GM15510 (cell line): ENCODE measurements around the gene SCN7A.

Experiments used
- POLR2A ChIP-seq: IDR thresholded peaks from 3 replicates; pipeline ENCODE4 v1.6.1; 2011; ENCODE audit warnings: borderline replicate concordance; ENCODE audit not compliant: insufficient read length; ENCODE audit errors: extremely low read depth

Gene SCN7A

GRCh38 chr2:166376873-166377272 is 117.2 kb downstream of the SCN7A start:
- TF ChIP-seq POLR2A, result no peak

DNA sequence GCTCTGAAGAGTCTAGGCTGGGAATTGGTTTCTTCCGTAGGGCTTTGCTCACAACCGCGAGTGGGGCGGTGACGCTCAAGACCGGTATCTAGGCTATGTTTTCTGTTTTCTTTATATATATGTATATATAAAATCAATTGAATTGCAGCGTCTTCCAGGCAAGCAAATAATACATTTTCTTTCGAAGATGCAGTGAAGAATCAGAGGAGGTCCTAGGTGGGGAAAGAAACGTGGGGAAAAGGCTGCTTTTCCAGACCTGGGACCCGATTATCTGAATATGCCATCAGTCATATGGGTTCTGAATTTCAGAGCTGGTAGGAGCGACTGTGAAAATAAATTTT is 117.6 kb downstream of the SCN7A start:
- no peak for TF ChIP-seq POLR2A

DNA sequence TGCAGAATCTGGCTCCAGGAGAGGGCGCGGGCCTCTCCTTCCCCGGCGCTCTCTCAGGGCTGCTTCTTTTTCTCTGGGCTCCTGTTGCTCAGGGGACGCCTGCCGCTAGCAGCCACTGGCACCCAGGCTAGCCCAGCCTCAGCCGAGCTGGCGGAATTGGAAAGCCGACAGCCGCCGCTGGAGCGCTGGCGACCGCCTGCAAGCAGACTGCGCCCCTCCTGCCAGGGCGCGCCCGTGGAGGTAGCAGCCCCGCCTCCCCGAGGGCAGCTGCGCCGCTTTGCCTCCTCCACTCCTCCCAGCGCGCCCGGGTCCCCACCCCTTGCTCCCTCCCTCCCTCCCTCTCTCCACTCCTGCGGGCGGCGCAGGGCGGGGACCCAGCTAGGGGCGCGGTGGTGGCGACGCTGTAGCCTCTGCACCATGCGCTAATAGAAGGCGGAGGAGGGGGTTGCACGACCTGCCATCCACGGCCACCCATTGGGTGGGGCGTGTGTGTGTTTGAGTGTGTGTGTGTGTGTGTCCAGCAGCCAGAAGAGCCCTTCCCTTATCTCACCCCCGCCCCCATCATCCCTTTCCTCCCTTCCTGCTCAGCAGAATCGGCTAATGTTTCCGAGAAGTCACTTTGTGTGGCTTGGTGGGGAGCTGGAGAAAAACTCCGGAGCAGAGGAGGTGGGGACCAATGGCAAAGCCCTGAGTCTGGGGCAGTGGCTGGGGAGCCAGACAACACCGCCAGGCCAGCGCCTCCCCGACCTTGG is 118.1 kb downstream of the SCN7A start, which contains the start of gene SCN9A:
Gene SCN9A, minus strand, starts transcription at position 209 of the 752 bp plus-strand sequence. CDS start 64,188 bp downstream, outside the sequence.
- no peak for TF ChIP-seq POLR2A

- no peak for TF ChIP-seq POLR2A
These were observed 118.8 kb downstream of the SCN7A start for GRCh38 chr2:166375195-166375735.

DNA sequence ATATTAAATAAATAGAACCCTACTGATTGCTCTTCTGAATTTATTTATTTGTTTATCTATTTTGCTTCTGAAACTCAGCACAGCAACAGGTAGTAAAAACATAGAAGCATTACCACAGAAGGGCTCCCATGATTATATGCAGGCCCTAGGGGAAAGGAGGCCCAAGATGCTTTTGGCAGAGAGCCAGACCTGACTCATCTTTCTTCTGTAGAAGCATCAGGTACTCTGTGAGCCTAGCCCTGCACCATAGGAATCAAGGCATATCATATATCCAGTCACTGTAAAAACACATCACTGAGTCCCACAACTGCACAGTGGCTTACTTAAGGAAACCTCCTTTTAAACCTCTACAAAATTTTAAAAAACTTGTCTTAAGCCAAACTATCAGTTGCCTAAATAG is 120.1 kb downstream of the SCN7A start:
- TF ChIP-seq POLR2A, result no peak

GRCh38 chr2:166373539-166373938 is 120.5 kb downstream of the SCN7A start:
- no peak for TF ChIP-seq POLR2A

GRCh38 chr2:166373105-166373504 is 120.9 kb downstream of the SCN7A start:
- no peak for TF ChIP-seq POLR2A

GRCh38 chr2:166372046-166372445 is 122.0 kb downstream of the SCN7A start:
- TF ChIP-seq POLR2A, result no peak

GRCh38 chr2:166365803-166366420 is 128.1 kb downstream of the SCN7A start:
- no peak for TF ChIP-seq POLR2A

- no peak for TF ChIP-seq POLR2A
These were observed 128.8 kb downstream of the SCN7A start for GRCh38 chr2:166365239-166365638.

DNA sequence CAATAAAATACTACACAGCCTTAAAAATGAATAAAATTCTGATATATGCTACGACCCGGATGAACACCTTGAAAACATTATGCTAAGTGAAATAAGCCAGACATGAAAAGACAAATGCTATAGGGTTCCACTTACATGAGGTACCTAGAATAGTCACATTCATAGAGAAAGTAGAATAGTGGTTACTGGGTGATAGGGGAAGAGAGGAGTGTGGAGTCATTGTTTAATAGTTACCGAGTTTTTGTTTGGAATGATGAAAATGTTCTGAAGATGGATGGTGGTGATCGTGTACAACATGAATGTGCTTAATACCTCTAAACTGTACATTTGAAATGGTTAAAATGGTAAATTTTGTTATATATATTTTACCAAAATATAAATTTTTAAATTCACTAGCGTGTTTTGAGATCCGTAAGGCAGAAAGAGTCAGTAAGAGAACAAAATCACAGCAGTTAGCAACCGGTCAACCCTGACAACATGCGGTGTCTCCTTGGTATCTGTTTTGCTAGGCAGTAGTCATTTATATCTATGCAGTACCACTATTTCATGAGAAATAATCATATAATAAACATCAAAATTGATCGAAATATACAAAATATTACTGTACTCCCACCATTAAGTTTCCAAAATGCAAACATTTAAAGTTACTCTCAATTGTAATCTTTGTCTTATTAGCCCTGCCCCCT is 129.4 kb downstream of the SCN7A start:
- TF ChIP-seq POLR2A, result no peak

DNA sequence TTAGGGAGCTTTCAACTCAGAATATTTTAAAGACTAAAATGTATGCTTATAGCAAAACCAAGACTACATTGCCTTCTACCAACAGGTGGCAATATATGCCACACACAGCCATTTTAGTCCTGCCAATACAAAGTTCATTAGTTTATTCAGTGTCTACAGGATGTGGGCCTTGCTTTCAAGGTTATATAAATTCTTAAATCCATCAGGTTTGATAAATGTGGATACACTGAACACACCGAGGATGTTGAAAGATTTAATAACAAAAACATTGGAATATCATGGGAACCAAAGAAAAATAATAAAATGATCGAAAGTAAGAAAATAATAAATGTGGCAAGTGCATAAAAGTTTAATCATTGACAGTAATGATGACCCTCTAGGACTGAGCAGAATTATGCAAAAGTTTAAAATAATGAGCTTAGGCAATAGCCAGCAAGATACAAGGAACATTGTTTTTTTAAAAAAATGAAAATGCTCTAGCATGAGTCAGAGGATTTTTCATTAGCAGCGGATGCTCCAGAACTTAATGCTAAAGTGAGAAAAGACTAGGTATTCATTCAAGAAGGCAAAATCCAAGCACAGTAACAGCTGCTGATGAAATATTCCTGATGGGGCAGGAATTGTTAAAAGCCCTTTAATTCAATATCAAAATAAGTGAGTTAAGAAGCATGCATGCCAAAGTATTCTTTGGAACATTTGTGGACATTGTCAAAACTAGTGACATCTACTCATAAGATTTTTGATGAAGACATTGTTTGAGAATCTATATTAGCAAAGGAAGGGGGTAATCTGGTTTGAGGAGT is 132.5 kb downstream of the SCN7A start:
- TF ChIP-seq POLR2A, result no peak

- no peak for TF ChIP-seq POLR2A
These were observed 133.1 kb downstream of the SCN7A start for GRCh38 chr2:166360906-166361305.

- no peak for TF ChIP-seq POLR2A
These were observed 133.6 kb downstream of the SCN7A start for GRCh38 chr2:166360426-166360825.

GRCh38 chr2:166357068-166357949 is 136.7 kb downstream of the SCN7A start:
- no peak for TF ChIP-seq POLR2A
